Stimulated activated CD4-positive, alpha-beta T cell treated with anti-CD3 and anti-CD28 coated beads, TNF-alpha, amount 100 ng/mL, for 4 hours (primary cell): ENCODE results near the gene OR56A5.
"Not testable (repeated sequence)": the region's sequence is repeated elsewhere in the genome, so short reads cannot be mapped to it uniquely, and the experiment has no call there.

Source experiments
- DNase-seq, 3 experiments: peaks; one replicate each; pipeline ENCODE4 v3.0.0-alpha.2; 2020; ENCODE audit warnings: low read depth in 3 of 3

Gene OR56A5, protein sequence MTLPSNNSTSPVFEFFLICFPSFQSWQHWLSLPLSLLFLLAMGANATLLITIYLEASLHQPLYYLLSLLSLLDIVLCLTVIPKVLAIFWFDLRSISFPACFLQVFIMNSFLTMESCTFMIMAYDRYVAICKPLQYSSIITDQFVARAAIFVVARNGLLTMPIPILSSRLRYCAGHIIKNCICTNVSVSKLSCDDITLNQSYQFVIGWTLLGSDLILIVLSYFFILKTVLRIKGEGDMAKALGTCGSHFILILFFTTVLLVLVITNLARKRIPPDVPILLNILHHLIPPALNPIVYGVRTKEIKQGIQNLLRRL

DNA sequence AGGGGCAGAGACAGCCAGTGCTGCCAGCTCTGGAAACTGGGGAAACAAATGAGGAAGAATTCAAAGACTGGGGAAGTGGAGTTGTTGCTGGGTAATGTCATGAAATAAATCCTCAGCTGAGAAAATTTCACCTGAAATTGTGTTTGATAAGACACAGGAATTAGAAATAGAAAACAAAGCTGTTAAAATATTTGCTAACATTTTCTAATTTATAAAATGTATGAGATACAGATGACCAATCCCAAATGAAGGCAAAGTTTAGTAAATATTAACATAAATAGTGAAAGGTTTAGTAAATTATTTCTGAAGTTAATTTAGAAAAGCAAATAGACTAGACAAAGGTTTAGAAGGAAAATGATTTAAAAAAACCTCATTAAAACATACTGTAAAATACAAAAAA is at the start of gene OR56A5:
Gene OR56A5 (minus strand): TSS at position 101 of the 400 bp plus-strand sequence. CDS start 0 bp downstream, at position 101.
- no peak for DNase-seq

DNA sequence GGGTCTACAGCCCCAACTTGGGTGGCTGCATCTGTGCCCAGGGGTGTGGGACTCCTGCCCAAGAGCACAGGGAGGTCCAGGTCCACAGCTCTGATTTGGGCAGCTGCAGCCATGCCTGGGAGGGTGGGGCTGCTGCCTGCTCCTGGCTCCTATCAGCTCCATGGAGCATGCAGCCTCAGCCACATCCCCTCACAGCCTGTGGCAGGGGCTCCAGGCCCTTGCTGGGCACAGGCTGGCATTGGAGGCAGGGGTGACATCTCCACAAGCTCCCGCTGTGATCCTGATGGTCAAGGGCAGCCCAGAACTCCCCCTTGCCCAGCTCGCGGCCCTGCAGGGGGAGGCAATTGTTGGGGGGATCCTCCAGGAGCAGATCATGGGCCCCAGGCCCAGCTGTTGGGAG is 44.7 kb upstream of the OR56A5 start:
- DNase-seq, result no peak

DNA sequence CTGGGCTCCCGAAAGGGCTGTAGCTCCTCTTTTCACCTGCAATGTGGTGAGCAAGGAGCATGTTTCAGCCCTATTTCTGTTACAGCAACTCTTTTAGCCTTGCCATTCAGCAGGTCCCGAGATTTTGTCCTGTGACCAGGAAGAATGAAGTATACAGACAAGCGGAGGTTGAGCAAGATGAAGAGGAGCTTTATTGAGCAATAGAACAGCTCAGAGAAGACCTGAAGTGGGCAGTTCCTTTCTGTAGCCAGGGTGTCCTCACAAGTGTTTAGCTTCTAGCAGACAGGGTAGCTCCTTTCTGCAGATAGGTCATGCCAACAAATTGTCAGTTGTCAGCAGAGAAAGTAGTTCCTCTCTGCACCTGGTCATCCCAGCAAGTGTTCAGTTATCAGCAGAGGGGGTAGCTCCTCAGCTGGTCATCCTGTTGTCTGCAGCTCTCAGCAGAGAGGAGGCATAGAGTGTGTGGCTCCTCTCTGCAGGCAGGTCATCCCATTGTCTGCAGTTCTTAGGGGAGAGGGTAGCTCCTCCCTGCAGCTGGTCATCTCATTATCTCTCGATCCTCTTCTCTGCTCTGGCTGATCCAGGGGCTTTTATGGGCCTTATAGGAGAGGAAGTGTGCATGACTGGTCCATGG is 43.9 kb upstream of the OR56A5 start:
- DNase-seq, result no peak

- no peak for DNase-seq
These were observed 38.6 kb upstream of the OR56A5 start, which contains the start of gene OR56A4 for GRCh38 chr11:6006846-6007245. Gene OR56A4 (minus strand): TSS chr11:6006946. CDS start chr11:6002992, 3,954 bp downstream.

DNA sequence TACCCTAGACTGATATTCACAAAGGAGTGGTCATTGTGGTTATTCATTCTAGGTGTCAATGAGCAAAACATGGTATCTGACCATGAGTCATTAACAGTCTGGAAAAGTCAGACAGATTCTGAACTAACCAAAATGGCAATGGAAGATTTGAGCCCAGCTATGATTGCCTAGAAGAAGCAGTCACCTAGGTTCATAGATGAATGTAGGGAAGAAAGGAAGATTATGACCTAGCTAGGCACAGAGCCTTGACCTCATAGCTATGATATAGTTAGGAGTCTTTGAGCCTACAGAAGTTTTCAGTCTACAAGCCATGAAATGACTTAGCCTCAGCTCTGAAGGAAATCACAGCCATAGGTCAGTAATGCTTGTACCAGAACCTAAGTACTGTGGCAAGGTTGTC is 38.1 kb upstream of the OR56A5 start:
- no peak for DNase-seq

- no peak for DNase-seq
These were observed 34.0 kb upstream of the OR56A5 start for GRCh38 chr11:6002202-6002699.

GRCh38 chr11:5994791-5995190 is 26.5 kb upstream of the OR56A5 start:
- no peak for DNase-seq

DNA sequence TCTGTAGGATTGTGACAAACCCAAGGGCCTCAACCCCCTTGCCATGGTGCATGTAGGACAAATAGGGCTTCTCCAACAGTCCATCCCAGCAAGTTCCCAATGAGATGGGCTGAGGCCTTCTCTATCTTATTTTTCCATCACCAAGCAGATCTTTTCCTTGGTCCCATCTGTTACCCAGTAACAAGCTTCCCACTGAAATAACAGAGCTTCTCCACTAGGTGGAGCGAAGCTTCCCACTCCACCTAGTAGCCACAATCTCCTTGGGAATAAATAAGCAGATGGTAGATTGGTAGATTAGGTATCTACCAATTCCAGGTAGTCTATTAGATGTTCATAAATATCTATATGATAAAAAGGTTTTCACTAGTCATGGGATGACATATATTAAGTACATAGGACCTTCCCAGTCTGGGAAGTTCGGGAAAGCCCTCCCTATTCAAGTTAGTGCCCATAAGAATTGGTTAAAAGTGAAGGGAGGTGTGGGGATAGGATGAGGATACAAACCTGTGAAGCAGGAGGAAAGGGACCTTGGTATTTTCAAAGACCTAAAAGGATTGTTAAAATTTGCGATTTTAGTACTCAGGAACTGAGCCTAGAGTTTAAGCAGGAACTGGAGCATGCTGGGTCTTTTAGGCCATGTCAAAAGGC is 24.4 kb upstream of the OR56A5 start:
- DNase-seq, result no peak

- no peak for DNase-seq
These were observed 23.9 kb upstream of the OR56A5 start for GRCh38 chr11:5992150-5992549.

- no peak for DNase-seq
These were observed 20.9 kb upstream of the OR56A5 start for GRCh38 chr11:5989203-5989602.

DNA sequence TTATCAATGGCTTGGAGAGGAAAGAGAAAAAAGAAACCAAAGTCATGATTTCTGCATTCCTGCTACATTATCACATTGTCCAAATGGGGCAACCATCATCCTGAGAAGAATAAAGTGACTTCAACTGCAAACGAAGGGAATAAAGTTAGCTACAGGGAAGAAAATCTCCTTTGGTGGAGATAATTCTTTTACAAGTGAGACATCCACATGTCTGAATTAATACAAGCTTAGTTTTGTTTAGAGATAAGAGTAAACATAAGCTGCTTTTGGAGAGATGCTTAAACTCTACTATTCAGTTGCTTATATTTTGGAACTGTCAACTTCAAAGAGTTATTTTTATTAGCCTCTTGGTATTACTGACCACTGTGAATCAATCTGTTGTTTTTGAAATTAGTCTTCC is 18.6 kb upstream of the OR56A5 start, which contains the start of gene OR52L1:
Gene OR52L1 (minus strand): TSS at position 101 of the 400 bp plus-strand sequence. CDS start 55 bp downstream, at position 46.
- DNase-seq, result no peak

GRCh38 chr11:5983443-5983842 is 15.1 kb upstream of the OR56A5 start:
- no peak for DNase-seq

DNA sequence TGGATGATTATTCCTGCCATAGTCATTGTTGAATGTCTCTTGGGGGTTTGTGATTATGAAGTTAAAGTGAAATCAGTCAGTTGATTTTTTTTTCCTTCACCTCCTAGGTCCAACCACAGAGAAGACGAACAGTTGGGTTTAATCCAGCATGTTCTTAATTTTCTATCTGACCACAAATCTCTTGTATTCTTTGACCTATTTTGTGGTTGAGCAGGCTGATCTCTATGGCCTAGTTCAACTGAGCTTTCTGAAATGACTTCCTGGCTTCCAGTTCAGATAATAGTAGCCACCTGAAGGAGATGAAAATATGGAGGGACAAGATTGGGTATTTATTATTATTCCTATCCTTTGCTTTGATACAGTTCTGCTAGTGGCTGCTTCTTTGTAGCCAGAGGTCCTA is 5.2 kb upstream of the OR56A5 start:
- no peak for DNase-seq

- DNase-seq, result no peak
These were observed 586 bp downstream of the OR56A5 start for GRCh38 chr11:5967708-5968107.

DNA sequence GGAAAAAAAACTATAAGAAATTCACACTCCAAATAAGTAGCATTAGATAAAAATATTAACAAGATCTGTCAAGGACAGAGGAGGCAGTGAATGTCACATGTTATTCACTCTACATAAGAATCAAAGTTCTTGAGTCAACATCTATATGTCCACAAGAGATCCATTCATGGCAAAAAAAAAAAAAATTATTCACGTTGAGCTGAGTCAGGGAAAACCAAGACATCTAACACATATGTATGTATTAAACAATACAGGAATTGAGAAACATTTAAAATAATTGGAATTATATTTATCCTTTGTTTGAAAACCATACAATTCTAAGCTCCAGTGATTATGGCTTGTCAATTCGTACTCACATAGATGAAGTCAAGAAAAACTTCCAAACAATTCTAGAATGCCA is 1.3 kb downstream of the OR56A5 start:
- no peak for DNase-seq

- DNase-seq, result not testable (repeated sequence)
These were observed 7.5 kb downstream of the OR56A5 start for GRCh38 chr11:5960704-5961320.

DNA sequence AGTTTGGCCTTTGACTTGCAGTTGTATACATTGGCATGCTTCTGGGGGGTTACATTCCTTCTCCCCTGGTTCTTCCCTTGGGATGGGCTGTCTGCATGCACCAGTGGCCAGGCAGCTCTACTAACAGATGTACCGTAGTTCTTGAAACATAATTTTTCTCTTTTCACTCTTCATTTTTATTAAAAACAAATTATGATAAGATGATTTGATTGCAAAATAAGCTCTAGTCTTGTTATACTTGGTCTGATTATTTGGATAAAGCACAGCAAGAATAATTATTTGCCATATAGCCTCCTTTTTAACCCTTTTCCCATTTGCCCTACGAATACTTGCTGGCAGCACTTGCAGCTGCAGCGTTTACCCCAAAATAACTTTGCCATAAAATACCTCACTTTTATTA is 12.7 kb downstream of the OR56A5 start:
- no peak for DNase-seq

GRCh38 chr11:5941951-5942350 is 26.3 kb downstream of the OR56A5 start, which contains the start of gene OR56A3:
Gene OR56A3 (plus strand): TSS chr11:5942251. CDS start chr11:5947347, 5,096 bp downstream.
- no peak for DNase-seq

GRCh38 chr11:5940748-5941147 is 27.5 kb downstream of the OR56A5 start:
- no peak for DNase-seq

GRCh38 chr11:5938603-5938965 is 29.7 kb downstream of the OR56A5 start:
- DNase-seq, result no peak

DNA sequence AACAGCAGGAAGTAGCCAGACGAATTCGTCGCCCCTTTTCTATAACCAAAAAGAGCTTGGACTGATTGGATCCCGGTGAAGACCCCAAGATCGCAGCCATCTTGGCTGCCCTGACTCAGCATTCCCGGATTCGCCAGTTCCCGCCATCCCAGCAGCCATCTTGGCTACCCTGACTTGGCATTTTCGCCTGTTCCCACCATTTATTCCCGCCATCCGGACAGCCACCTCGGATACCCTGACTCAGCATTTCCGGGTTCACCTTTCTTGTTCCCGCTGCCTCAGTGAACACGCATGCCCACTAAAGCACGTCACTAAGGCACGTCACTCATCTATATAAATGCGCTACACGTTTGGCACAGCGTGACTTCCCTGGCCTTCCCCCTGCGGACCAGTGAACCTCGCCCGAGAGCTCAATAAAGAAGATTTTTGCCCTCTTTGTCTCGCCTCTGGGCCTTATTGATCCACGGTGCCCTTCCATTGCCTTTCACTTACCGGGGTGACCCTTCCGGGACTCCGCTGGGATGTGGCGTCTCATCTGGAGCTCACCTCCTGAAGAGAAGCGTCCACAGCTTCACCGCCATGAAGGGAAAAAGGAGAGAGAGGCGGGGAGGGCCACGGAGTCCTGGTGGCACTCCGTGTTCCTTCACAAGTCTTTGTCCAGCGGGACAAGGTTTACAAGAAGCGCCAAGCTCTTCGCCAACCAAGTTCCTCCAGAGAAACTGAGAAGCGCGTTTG is 30.3 kb downstream of the OR56A5 start:
- no peak for DNase-seq
